RWPE2 (cell line): Measurements from ENCODE around the gene COPS2.

Experiments used
- ATAC-seq: fragments of 200-7000 bp; cut with Tn5 transposase; 3 replicates; pipeline ENCODE4 v1.9.1; 2021; ENCODE audit warnings: low read depth
- DNase-seq: peaks from one replicate; pipeline ENCODE4 v3.0.0-alpha.2; 2020; ENCODE audit warnings: low spot score
- H3K27ac ChIP-seq: fragments of 450-650 bp; 2 replicates; pipeline ENCODE4 v1.5.1; 2017; ENCODE audit warnings: mild to moderate bottlenecking; ENCODE audit not compliant: poor library complexity, severe bottlenecking
- H3K27me3 ChIP-seq: fragments of 250-450 bp; sonication (Bioruptor Pico); 2 replicates; pipeline ENCODE4 v1.5.1; 2021; ENCODE audit warnings: mild to moderate bottlenecking, moderate library complexity; ENCODE audit not compliant: insufficient read depth, poor library complexity, severe bottlenecking
- H3K36me3 ChIP-seq: fragments of 250-450 bp; sonication (Bioruptor Pico); 2 replicates; pipeline ENCODE4 v1.5.1; 2020; ENCODE audit warnings: low read depth, mild to moderate bottlenecking, moderate library complexity
- H3K4me1 ChIP-seq: fragments of 250-450 bp; sonication (Bioruptor Pico); 2 replicates; pipeline ENCODE4 v1.5.1; 2021; ENCODE audit warnings: mild to moderate bottlenecking, moderate library complexity; ENCODE audit not compliant: insufficient read depth, poor library complexity, severe bottlenecking
- H3K4me3 ChIP-seq: fragments of 250-450 bp; sonication (Bioruptor Pico); 2 replicates; pipeline ENCODE4 v1.5.1; 2021; ENCODE audit warnings: mild to moderate bottlenecking, moderate library complexity; ENCODE audit not compliant: severe bottlenecking
- H3K9me3 ChIP-seq: fragments of 250-450 bp; sonication (Bioruptor Pico); 2 replicates; pipeline ENCODE4 v1.5.1; 2021; ENCODE audit warnings: mild to moderate bottlenecking, moderate library complexity; ENCODE audit not compliant: severe bottlenecking
- TF ChIP-seq, protein P1 (sequence below): fragments of 450-650 bp; IDR thresholded peaks from one replicate; pipeline ENCODE4 v1.5.1; 2017; ENCODE audit warnings: mild to moderate bottlenecking, moderate library complexity; ENCODE audit not compliant: poor library complexity, severe bottlenecking

COPS2 gene

GRCh38 chr15:49151831-49152230, 3.6 kb downstream of the COPS2 start:
- no peak overlapping the region for H3K4me3 ChIP-seq
- no peak for DNase-seq
- H3K36me3 ChIP-seq = peaks cover 19% of the 10 kb centered on the region
- H3K4me1 ChIP-seq = peaks cover 30% of the 10 kb centered on the region
- H3K9me3 ChIP-seq = no peaks in the 10 kb centered on the region
- no peak overlapping the region for H3K27ac ChIP-seq
- H3K27me3 ChIP-seq = no peaks in the 10 kb centered on the region
- ATAC-seq = no peak
- TF ChIP-seq, protein P1, sequence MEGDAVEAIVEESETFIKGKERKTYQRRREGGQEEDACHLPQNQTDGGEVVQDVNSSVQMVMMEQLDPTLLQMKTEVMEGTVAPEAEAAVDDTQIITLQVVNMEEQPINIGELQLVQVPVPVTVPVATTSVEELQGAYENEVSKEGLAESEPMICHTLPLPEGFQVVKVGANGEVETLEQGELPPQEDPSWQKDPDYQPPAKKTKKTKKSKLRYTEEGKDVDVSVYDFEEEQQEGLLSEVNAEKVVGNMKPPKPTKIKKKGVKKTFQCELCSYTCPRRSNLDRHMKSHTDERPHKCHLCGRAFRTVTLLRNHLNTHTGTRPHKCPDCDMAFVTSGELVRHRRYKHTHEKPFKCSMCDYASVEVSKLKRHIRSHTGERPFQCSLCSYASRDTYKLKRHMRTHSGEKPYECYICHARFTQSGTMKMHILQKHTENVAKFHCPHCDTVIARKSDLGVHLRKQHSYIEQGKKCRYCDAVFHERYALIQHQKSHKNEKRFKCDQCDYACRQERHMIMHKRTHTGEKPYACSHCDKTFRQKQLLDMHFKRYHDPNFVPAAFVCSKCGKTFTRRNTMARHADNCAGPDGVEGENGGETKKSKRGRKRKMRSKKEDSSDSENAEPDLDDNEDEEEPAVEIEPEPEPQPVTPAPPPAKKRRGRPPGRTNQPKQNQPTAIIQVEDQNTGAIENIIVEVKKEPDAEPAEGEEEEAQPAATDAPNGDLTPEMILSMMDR = no peak

DNA sequence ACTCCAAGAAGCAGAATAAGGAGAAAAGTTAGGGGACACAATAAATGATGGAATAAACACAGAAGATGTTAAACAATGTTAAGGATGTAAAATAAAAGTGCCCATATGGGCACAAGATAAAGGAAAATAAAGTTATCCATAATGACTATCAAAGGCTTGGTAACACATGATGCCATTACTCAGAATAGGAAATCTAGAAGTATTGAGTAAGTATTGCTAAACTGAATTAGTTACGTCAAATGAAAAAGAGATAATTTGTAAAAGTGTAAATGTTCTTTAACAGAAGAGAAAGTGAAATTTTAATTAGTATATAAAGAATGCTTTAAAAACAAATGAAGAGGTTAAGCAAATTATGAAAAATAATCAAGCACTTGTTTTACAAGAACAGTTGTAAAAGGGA, 6.7 kb downstream of the COPS2 start:
- Histone ChIP-seq H3K36me3 (peaks cover 37% of the 10 kb centered on the region), H3K27ac (no peak overlapping the region), H3K9me3 (no peaks in the 10 kb centered on the region), H3K4me3 (no peak overlapping the region), H3K4me1 (peaks cover 36% of the 10 kb centered on the region), H3K27me3 (no peaks in the 10 kb centered on the region)
- DNase-seq (no peak), ATAC-seq (no peak)
- TF ChIP-seq, protein P1 = no peak

DNA sequence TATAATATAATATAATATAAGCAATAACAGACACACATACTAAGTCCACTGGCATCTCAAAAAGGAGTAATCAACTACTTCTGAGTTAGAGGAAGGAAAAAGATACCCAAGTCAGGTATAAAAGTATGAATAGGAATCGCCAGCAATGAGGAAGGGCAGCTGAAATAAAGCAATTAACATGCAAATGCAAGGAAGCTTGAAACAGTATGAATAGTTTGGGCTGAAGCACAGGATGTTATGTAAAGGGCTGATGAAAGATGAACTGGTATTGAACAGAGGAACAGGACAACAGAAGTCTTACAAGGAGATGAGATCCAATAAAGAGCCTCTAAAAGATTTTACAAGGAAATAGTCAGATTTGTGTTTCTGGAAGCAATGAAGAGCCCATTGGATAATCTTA, 7.1 kb downstream of the COPS2 start:
- Histone ChIP-seq H3K27me3 (no peaks in the 10 kb centered on the region), H3K9me3 (no peaks in the 10 kb centered on the region), H3K4me3 (no peak overlapping the region), H3K4me1 (peaks cover 32% of the 10 kb centered on the region), H3K36me3 (peaks cover 41% of the 10 kb centered on the region), H3K27ac (no peak overlapping the region)
- no peak for DNase-seq
- no peak for ATAC-seq
- TF ChIP-seq, protein P1 = no peak

DNA sequence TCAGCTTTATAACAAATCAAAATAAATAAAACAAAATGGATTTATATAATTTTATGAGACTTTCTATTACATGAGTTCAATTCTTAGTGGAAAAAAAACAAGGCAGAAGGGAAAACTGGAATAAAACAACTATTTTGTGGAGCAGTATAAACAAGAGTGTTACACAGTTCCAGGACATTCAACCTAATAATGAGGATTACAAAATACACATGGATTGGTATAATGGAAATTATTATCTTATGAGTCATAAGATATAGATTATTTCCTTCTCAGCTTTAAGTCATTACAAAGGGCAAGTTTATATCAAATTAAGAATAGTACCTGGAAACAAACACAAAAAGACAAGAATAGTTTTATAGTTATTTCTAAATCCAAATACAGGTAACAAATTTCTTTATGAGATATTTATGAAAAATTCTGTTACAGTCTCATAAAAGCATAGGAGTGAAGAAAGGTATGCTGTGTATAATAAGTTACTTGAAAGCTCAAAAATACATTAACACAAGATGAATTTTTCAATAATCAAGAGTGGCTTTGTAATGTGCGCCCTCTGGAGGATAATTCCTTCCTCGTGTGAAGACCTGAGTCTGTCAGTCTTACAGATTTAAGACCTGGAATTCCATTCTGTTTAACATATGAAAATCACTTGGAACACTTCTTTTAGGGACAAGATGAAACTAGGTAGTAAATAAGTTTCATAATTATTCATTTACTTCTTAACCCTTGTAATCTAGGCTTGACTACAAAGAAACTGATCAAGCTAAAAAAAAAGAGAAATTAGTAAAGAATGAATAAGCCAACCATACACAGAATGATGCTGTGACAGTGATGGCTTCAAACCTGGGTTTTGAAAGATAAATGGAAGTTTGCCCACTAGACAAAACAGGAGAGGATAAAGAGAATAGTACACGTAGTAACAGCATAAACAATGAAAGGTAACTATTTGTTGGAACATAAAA, 9.5 kb downstream of the COPS2 start:
- peak overlapping the region; percentile 22 for H3K27ac ChIP-seq
- DNase-seq (no peak), ATAC-seq (peak; percentile 78)
- H3K4me1 ChIP-seq = peaks cover 20% of the 10 kb centered on the region
- TF ChIP-seq, protein P1 = peak; percentile 99
- H3K27me3 ChIP-seq = no peaks in the 10 kb centered on the region
- H3K9me3 ChIP-seq = no peaks in the 10 kb centered on the region
- H3K36me3 ChIP-seq = peaks cover 64% of the 10 kb centered on the region
- no peak overlapping the region for H3K4me3 ChIP-seq

DNA sequence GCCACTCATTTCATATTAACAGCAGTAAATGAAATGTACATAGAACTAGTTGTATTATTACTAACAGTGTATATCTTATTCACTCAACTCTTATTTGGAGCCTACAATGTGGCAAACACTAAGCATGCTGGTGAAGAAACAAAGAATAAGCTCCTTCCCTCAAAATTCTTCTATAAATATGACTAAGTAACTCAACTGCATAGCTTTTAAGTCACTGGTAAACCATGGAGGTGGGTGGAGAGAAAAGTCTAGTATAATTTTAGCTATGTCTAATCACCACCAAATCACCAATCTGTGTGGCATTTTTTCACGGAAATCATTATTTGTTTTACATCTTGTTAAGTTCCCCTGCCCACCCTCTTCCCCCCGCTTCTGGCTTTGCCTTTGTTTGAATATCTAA, 17.5 kb downstream of the COPS2 start:
- ATAC-seq (0 out of 3 replicates have a peak, but pooled peaks have one; percentile 6), DNase-seq (no peak)
- TF ChIP-seq, protein P1 = no peak
- peak overlapping the region; percentile 90 for H3K27ac ChIP-seq
- H3K27me3 ChIP-seq = no peaks in the 10 kb centered on the region
- H3K36me3 ChIP-seq = peaks cover 98% of the 10 kb centered on the region
- no peaks in the 10 kb centered on the region for H3K9me3 ChIP-seq
- peaks cover 28% of the 10 kb centered on the region for H3K4me1 ChIP-seq
- no peak overlapping the region for H3K4me3 ChIP-seq
